GM12892 (cell line): ENCODE data around the gene TRABD2A.

Experiments
- POLR2A ChIP-seq: IDR thresholded peaks from 2 replicates; pipeline ENCODE4 v1.6.1; 2011; ENCODE audit warnings: low read depth, low read length, control low read depth
- POLR2AphosphoS5 ChIP-seq: IDR thresholded peaks from 2 replicates; pipeline ENCODE4 v1.6.1; 2011; ENCODE audit warnings: low read depth, low read length, control low read depth
- TAF1 ChIP-seq: IDR thresholded peaks from 2 replicates; pipeline ENCODE4 v1.6.1; 2011; ENCODE audit warnings: low read depth, mild to moderate bottlenecking, control low read depth, low read length, borderline replicate concordance

GRCh38 chr2:84882414-84882738 is 1.5 kb upstream of the TRABD2A start:
- TF ChIP-seq POLR2AphosphoS5 (no peak), POLR2A (no peak), TAF1 (no peak)
